Measurements from ENCODE around the gene CHAF1B.

DNA sequence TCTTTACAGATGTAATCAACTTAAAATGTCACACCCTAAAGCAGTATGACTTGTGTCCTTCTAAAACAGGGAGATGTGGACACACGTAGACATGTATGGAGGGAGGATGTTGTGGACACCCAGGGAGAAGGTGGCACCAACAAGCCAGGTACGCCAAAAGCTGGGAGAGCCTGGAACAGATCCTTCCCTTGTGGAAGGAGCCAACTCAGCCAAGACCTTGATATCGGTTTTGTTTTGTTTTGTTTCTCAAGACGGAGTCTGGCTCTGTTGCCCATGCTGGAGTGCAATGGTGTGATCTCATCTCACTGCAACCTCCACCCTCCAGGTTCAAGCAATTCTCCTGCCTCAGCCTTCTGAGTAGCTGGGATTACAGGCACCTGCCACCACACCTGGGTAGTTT lies 45.6 kb downstream of the CHAF1B start:
- TF ChIP-seq, protein P1, sequence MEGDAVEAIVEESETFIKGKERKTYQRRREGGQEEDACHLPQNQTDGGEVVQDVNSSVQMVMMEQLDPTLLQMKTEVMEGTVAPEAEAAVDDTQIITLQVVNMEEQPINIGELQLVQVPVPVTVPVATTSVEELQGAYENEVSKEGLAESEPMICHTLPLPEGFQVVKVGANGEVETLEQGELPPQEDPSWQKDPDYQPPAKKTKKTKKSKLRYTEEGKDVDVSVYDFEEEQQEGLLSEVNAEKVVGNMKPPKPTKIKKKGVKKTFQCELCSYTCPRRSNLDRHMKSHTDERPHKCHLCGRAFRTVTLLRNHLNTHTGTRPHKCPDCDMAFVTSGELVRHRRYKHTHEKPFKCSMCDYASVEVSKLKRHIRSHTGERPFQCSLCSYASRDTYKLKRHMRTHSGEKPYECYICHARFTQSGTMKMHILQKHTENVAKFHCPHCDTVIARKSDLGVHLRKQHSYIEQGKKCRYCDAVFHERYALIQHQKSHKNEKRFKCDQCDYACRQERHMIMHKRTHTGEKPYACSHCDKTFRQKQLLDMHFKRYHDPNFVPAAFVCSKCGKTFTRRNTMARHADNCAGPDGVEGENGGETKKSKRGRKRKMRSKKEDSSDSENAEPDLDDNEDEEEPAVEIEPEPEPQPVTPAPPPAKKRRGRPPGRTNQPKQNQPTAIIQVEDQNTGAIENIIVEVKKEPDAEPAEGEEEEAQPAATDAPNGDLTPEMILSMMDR (IDR thresholded peaks at IDR 0.05) = no peak
- no peak for TF ChIP-seq POLR2A (IDR thresholded peaks at IDR 0.05)

Measured in right lobe of liver (tissue), 4 donors.